ENCODE results near the gene IL6ST. TPM values are rescaled to one million over a fixed set of nuclear protein-coding genes. Genes with fewer than 3 reads are reported as not detected.

The IL6ST gene
- total RNA-seq, 4 donors from 2014 or later = 53.6 to 116 (median 84.6) TPM

- 74 to 85% methylated on average over 2 of the region's 2 CpGs for WGBS, 2 donors
- no peak overlapping the region for H3K4me3 ChIP-seq (ENCODE audit: low read depth, poor library complexity, severe bottlenecking)
- intact Hi-C loops (cut with DNase I; ENCODE audit: low total_unique reads) = no loop called here
- DNase-seq (ENCODE audit: low spot score in 2 of 2) = no peak
- TF ChIP-seq CTCF (IDR thresholded peaks at IDR 0.05) = no peak
- no peak for TF ChIP-seq POLR2A (IDR thresholded peaks at IDR 0.05)
These were observed 82.7 kb downstream of the IL6ST start for GRCh38 chr5:55911784-55912653.

GRCh38 chr5:55908804-55909203 is 86.0 kb downstream of the IL6ST start:
- no peak for TF ChIP-seq CTCF (IDR thresholded peaks at IDR 0.05)
- intact Hi-C loops (cut with DNase I; ENCODE audit: low total_unique reads) = no loop called here
- no peak for DNase-seq (ENCODE audit: low spot score in 2 of 2)
- 51 to 89% methylated on average over 1 of the region's 1 CpG for WGBS, 2 donors
- H3K4me3 ChIP-seq (ENCODE audit: low read depth, poor library complexity, severe bottlenecking) = no peak overlapping the region

GRCh38 chr5:55907927-55908326 is 86.8 kb downstream of the IL6ST start:
- no peak for DNase-seq (ENCODE audit: low spot score in 2 of 2)
- 94 to 95% methylated on average over 7 of the region's 7 CpGs for whole genome bisulfite sequencing, 2 donors
- no peak for TF ChIP-seq POLR2A (IDR thresholded peaks at IDR 0.05)
- TF ChIP-seq CTCF (IDR thresholded peaks at IDR 0.05) = no peak
- no peak overlapping the region for H3K4me3 ChIP-seq (ENCODE audit: low read depth, poor library complexity, severe bottlenecking)
- intact Hi-C loops (cut with DNase I; ENCODE audit: low total_unique reads) = no loop called here

- peak in 1 of 2 donors; percentile 3 for DNase-seq (ENCODE audit: low spot score in 2 of 2)
- 47 to 68% methylated on average over 4 of the region's 4 CpGs for WGBS, 2 donors
- H3K4me3 ChIP-seq (ENCODE audit: low read depth, poor library complexity, severe bottlenecking) = no peak overlapping the region
- TF ChIP-seq POLR2A (IDR thresholded peaks at IDR 0.05) (no peak), CTCF (IDR thresholded peaks at IDR 0.05) (no peak)
- intact Hi-C loops (cut with DNase I; ENCODE audit: low total_unique reads) = no loop called here
These were observed 89.5 kb downstream of the IL6ST start for GRCh38 chr5:55905251-55905650.

- peak; percentile 38 to 85 for DNase-seq (ENCODE audit: low spot score in 2 of 2)
These were observed 90.6 kb downstream of the IL6ST start for GRCh38 chr5:55904152-55904551.

More at GRCh38 chr5:55904152-55904551, 90.6 kb downstream of the IL6ST start:
- TF ChIP-seq POLR2A (IDR thresholded peaks at IDR 0.05) = no peak
- TF ChIP-seq CTCF (IDR thresholded peaks at IDR 0.05) = no peak
- intact Hi-C loops (cut with DNase I; ENCODE audit: low total_unique reads) = no loop called here
- 58 to 71% methylated on average over 3 of the region's 3 CpGs for WGBS, 2 donors
- H3K4me3 ChIP-seq (ENCODE audit: low read depth, poor library complexity, severe bottlenecking) = no peak overlapping the region
